ENCODE results near the gene TCIRG1.

The TCIRG1 gene

DNA sequence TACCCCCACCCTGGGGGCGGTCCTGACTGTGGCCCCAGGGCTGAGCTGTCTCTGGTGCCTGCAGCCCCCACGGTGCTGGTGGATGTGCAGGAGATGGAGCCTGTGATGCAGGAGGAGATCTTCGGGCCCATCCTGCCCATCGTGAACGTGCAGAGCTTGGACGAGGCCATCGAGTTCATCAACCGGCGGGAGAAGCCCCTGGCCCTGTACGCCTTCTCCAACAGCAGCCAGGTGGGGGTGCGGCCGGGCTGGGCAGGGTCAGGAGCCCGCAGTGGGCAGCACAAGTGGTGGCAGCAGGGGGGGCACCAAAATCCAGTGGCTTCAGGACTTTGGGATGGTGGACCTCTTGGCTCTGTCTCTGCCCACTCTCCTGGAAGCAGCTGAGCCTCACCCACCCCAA lies 16.3 kb upstream of the TCIRG1 start:
- no peak for DNase-seq (ENCODE audit: low spot score)
- in situ Hi-C loops (cut with MboI; ENCODE audit: low pct_unique_long_range_greater_than_20kb, low sequenced_read_pairs, unreplicated experiment): no loop called here
- TF ChIP-seq, protein P1, sequence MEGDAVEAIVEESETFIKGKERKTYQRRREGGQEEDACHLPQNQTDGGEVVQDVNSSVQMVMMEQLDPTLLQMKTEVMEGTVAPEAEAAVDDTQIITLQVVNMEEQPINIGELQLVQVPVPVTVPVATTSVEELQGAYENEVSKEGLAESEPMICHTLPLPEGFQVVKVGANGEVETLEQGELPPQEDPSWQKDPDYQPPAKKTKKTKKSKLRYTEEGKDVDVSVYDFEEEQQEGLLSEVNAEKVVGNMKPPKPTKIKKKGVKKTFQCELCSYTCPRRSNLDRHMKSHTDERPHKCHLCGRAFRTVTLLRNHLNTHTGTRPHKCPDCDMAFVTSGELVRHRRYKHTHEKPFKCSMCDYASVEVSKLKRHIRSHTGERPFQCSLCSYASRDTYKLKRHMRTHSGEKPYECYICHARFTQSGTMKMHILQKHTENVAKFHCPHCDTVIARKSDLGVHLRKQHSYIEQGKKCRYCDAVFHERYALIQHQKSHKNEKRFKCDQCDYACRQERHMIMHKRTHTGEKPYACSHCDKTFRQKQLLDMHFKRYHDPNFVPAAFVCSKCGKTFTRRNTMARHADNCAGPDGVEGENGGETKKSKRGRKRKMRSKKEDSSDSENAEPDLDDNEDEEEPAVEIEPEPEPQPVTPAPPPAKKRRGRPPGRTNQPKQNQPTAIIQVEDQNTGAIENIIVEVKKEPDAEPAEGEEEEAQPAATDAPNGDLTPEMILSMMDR (IDR thresholded peaks at IDR 0.05; ENCODE audit: extremely low read depth, insufficient read depth, missing control alignments): no peak

DNA sequence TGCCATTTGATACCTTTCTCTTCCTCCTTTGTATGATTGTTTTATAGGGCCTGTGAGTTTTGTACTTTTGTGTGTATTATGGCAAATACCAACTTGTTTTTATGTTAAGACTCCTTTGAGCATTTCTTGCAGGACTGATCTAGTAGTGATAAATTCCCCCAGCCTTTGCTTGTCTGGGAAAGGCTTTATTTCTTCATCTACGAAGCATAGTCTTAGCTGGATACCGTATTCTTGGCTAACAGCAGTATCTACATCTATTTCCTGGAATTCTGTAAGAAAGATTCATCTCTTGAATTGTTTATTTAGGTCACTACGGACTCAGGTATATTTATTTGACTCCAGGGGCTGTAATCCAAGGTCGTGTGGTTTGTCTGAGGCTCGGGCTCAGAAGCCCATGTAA lies 14.3 kb upstream of the TCIRG1 start:
- no peak for DNase-seq (ENCODE audit: low spot score)
- in situ Hi-C loops (cut with MboI; ENCODE audit: low pct_unique_long_range_greater_than_20kb, low sequenced_read_pairs, unreplicated experiment): no loop called here
- TF ChIP-seq, protein P1 (IDR thresholded peaks at IDR 0.05; ENCODE audit: extremely low read depth, insufficient read depth, missing control alignments): no peak

DNA sequence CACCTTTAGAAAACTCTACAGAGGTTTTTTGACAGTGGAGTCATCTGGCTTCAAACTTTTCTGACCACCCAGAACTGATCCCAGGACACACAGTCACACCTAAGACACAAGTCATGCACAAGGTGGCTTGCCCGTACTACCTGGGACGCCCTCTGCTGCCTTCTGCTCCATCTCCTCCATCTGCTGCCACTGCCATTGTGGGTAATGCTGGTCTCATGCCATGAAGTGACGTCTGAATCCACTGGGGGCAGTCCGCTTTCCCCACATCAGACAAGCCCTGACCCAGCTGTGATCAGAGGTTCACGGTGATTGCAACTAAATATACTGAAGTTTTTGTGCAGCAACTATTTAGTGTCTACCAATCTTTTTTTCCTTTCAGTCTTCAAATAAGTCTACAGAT lies 13.8 kb upstream of the TCIRG1 start:
- TF ChIP-seq, protein P1 (IDR thresholded peaks at IDR 0.05; ENCODE audit: extremely low read depth, insufficient read depth, missing control alignments): peak; percentile 3
- DNase-seq (ENCODE audit: low spot score): no peak
- in situ Hi-C loops (cut with MboI; ENCODE audit: low pct_unique_long_range_greater_than_20kb, low sequenced_read_pairs, unreplicated experiment): no loop called here

DNA sequence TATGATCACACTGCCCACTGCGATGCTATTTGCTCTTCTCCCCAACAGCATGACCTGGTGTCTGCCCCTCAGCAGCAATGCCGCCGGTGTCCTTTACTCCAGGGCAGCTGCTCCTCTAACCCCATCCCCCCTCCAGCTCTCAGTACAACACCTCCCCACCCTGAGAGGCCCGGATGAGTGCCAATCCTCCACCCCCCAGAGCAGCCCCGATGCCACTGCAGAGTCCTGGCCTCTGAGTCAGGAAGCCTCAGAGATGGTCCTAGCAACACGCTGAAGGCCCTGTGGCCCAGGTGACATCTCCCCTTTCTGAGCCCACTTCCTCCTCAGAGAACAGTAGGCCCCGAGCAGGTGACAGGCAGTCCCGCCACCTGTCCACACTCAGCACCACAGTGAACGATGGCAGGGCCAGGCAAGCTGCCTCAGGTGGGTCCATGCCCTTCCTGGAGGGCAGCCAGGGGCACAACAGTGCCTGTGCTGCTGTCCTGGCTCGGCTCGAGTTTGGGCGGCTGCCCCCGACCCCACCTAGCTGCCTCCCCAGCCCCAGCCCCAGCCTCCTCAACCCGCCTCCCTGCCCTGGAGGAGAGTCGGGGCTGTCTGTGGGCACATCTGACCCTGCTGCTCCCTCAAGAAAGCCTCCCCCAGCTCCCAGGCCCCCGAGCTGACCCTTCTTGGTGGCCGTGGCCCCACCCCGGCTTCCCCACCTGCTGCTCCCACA lies 12.3 kb upstream of the TCIRG1 start:
- TF ChIP-seq, protein P1 (IDR thresholded peaks at IDR 0.05; ENCODE audit: extremely low read depth, insufficient read depth, missing control alignments): no peak
- DNase-seq (ENCODE audit: low spot score): no peak
- in situ Hi-C loops (cut with MboI; ENCODE audit: low pct_unique_long_range_greater_than_20kb, low sequenced_read_pairs, unreplicated experiment): no loop called here

DNA sequence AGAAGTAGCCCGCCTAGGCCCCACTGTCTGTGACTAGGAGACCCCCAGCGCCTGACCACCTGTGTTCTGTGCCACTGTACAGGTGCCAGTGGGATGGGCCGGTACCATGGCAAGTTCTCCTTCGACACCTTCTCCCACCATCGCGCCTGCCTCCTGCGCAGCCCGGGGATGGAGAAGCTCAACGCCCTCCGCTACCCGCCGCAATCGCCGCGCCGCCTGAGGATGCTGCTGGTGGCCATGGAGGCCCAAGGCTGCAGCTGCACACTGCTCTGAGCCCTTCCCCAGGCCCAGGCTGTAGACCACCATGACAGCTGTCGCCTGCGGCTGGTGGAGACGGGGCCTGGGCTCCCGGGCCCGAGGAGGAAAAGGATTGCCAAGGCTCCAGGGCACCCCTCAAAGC lies 11.2 kb upstream of the TCIRG1 start:
- TF ChIP-seq, protein P1 (IDR thresholded peaks at IDR 0.05; ENCODE audit: extremely low read depth, insufficient read depth, missing control alignments): no peak
- no peak for DNase-seq (ENCODE audit: low spot score)
- in situ Hi-C loops (cut with MboI; ENCODE audit: low pct_unique_long_range_greater_than_20kb, low sequenced_read_pairs, unreplicated experiment): no loop called here

DNA sequence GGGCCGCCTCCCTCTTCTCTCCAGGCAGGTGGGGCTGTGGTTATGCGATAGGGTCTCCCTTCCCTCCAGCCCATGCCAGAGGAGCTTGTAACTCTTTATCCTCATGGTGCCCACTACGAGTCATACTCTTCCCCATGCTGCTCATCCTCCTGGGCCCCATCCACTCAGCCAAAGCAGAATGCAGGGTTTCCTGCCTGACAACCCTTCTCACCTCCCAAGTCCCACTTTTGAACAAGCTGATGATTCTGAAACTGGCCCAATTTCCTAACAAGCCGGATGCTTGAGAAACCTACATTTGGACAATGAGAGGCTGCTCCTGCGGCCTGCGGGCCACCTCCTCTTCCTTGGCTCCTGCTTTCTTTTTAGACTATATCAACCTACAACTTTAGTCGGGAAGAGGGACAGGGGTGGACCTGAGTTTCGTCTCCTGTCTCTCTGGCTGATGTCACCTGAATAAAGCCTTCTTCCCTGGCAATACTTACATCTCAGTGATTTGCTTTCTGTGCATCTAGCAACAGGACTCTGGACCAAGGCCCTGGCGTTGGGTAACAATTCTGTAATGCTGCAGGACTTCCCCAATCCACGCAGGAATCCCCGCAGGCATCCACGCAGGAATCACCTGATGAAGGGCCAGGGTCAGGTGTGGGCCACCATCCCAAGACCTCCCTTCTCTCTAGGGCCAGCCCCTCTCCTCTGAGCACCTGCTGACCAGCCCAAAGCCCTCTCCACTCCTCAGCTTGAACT lies 9.9 kb upstream of the TCIRG1 start:
- TF ChIP-seq, protein P1 (IDR thresholded peaks at IDR 0.05; ENCODE audit: extremely low read depth, insufficient read depth, missing control alignments): no peak
- in situ Hi-C loops (cut with MboI; ENCODE audit: low pct_unique_long_range_greater_than_20kb, low sequenced_read_pairs, unreplicated experiment): no loop called here
- DNase-seq (ENCODE audit: low spot score): no peak

Data from GM13977 (cell line).